Astrocyte of the spinal cord (primary cell): ENCODE data around the gene GSN.

Experiments
- DNase-seq: peaks from one replicate; pipeline ENCODE4 v3.0.0; 2011; ENCODE audit warnings: low read depth, low spot score
- H3K4me3 ChIP-seq: 2 replicates; pipeline ENCODE4 v1.5.1; 2011; ENCODE audit warnings: low read depth, mild to moderate bottlenecking, low read length, moderate library complexity
- in situ Hi-C: cut with HindIII; loops from 2 replicates; pipeline ENCODE4 v1.10.0; 2017; ENCODE audit warnings: low sequenced_read_pairs
- TF ChIP-seq, protein P1 (sequence below): IDR thresholded peaks from 2 replicates; pipeline ENCODE4 v1.5.1; 2012; ENCODE audit warnings: low read depth, mild to moderate bottlenecking, low read length, inconsistent platforms

Gene GSN

GRCh38 chr9:121380846-121381245 lies 112.9 kb downstream of the GSN start:
- no peak for DNase-seq
- in situ Hi-C loops, result no loop called here
- TF ChIP-seq, protein P1, sequence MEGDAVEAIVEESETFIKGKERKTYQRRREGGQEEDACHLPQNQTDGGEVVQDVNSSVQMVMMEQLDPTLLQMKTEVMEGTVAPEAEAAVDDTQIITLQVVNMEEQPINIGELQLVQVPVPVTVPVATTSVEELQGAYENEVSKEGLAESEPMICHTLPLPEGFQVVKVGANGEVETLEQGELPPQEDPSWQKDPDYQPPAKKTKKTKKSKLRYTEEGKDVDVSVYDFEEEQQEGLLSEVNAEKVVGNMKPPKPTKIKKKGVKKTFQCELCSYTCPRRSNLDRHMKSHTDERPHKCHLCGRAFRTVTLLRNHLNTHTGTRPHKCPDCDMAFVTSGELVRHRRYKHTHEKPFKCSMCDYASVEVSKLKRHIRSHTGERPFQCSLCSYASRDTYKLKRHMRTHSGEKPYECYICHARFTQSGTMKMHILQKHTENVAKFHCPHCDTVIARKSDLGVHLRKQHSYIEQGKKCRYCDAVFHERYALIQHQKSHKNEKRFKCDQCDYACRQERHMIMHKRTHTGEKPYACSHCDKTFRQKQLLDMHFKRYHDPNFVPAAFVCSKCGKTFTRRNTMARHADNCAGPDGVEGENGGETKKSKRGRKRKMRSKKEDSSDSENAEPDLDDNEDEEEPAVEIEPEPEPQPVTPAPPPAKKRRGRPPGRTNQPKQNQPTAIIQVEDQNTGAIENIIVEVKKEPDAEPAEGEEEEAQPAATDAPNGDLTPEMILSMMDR, result no peak
- no peak overlapping the region for H3K4me3 ChIP-seq
